ENCODE measurements around the gene SLC6A18. TPM values are rescaled to one million over a fixed set of nuclear protein-coding genes. Genes with fewer than 3 reads are reported as not detected.

SLC6A18 gene
- total and polyA plus RNA-seq, 2 of the 13 experiments (the other 11 are each of a cell fraction or from before 2014, with no cell fraction given): not detected

DNA sequence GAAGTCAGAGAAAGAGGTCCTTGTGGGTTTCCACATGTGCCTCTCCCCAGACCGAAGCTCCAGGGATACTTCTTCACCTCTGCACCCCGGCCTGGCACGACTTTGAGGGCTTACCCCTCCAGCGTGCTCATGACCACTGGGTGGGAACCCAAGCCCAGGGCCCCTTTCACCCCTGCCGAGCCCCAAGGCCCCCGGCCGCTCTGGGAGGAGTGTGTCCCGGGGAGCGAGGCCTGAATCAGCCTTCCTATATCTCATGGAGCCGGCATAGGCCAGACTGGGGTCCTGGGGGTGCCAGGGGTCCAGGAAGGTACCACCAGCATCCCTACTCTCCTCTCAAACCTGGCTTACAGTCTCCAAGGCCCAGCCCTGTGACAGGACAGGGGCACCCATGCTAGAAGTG is 52.6 kb downstream of the SLC6A18 start:
- in situ Hi-C loops (cut with HindIII; ENCODE audit: extremely low pct_ligation_motif_present, low pct_unique_long_range_greater_than_20kb) (no loop called here), intact Hi-C loops (cut with micrococcal nuclease; ENCODE audit: unreplicated experiment) (no loop called here)
- ChIA-PET POLR2A (no interaction called here), CTCF (ENCODE audit: low intra/inter-chr PET ratio, low total read pairs) (no interaction called here)
- BruUV-seq (replicated peaks): no TSS peak
- ATAC-seq (no peak), FAIRE-seq (no peak), DNase-seq (ENCODE audit: low spot score) (no peak)
- Histone ChIP-seq H3K4me1 (ENCODE audit: insufficient read depth, low read length) (no peaks in the 10 kb centered on the region), H4K20me1 (ENCODE audit: insufficient read depth, low read length) (no peaks in the 10 kb centered on the region), H3K4me2 (ENCODE audit: low read depth, low read length) (no peak overlapping the region), H2AFZ (ENCODE audit: low read length) (no peak overlapping the region), H3K79me2 (ENCODE audit: insufficient read depth, low read length) (no peaks in the 10 kb centered on the region), H3K9me3 (ENCODE audit: low read length) (no peaks in the 10 kb centered on the region), H3K4me3 (replicated peaks in 1 of 3; ENCODE audit: insufficient read depth in 1 of 3, low read depth in 2 of 3, low read length in 3 of 3) (no peak overlapping the region), H3K36me3 (replicated peaks in 1 of 2; ENCODE audit: control insufficient read depth in 1 of 2, insufficient read depth in 2 of 2, low read length in 2 of 2) (no peaks in the 10 kb centered on the region; a peak in 1 of 5 replicates), H3K27me3 (ENCODE audit: control insufficient read depth in 1 of 2, insufficient read depth in 2 of 2, low read length in 2 of 2) (peaks cover 0 to 17% of the 10 kb centered on the region in 2 experiments; a peak in 4 of 5 replicates), H3K27ac (ENCODE audit: extremely low read length, insufficient read depth, low read length) (no peak overlapping the region), H3K9ac (ENCODE audit: insufficient read depth, low read depth, low read length) (no peak overlapping the region)
- WGBS (ENCODE audit: low lambda C conversion rate): 36% methylated on average over 4 of the region's 10 CpGs
- TF ChIP-seq, protein P1, sequence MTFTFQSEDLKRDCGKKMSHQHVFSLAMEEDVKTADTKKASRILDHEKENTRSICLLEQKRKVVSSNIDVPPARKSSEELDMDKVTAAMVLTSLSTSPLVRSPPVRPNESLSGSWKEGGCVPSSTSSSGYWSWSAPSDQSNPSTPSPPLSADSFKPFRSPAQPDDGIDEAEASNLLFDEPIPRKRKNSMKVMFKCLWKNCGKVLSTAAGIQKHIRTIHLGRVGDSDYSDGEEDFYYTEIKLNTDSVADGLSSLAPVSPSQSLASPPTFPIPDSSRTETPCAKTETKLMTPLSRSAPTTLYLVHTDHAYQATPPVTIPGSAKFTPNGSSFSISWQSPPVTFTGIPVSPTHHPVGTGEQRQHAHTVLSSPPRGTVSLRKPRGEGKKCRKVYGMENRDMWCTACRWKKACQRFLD (CRISPR knock-in tag; IDR thresholded peaks at IDR 0.05; ENCODE audit: borderline replicate concordance): no peak
- TF ChIP-seq, protein P2, sequence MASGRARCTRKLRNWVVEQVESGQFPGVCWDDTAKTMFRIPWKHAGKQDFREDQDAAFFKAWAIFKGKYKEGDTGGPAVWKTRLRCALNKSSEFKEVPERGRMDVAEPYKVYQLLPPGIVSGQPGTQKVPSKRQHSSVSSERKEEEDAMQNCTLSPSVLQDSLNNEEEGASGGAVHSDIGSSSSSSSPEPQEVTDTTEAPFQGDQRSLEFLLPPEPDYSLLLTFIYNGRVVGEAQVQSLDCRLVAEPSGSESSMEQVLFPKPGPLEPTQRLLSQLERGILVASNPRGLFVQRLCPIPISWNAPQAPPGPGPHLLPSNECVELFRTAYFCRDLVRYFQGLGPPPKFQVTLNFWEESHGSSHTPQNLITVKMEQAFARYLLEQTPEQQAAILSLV (CRISPR knock-in tag; IDR thresholded peaks at IDR 0.05; ENCODE audit: borderline replicate concordance): no peak
- no peak for TF ChIP-seq POLR2AphosphoS2 (IDR thresholded peaks at IDR 0.05; ENCODE audit: low read depth, low read length)
- TF ChIP-seq ZNF563 (CRISPR knock-in tag; IDR thresholded peaks at IDR 0.05): no peak
- TF ChIP-seq, protein P3, sequence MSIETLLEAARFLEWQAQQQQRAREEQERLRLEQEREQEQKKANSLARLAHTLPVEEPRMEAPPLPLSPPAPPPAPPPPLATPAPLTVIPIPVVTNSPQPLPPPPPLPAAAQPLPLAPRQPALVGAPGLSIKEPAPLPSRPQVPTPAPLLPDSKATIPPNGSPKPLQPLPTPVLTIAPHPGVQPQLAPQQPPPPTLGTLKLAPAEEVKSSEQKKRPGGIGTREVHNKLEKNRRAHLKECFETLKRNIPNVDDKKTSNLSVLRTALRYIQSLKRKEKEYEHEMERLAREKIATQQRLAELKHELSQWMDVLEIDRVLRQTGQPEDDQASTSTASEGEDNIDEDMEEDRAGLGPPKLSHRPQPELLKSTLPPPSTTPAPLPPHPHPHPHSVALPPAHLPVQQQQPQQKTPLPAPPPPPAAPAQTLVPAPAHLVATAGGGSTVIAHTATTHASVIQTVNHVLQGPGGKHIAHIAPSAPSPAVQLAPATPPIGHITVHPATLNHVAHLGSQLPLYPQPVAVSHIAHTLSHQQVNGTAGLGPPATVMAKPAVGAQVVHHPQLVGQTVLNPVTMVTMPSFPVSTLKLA (IDR thresholded peaks at IDR 0.05): no peak
- no peak for TF ChIP-seq NBN (conservative IDR thresholded peaks at IDR 0.05)
- no peak for TF ChIP-seq DNMT3B (CRISPR knock-in tag; conservative IDR thresholded peaks at IDR 0.05)
- no peak for TF ChIP-seq KDM5B (CRISPR knock-in tag; IDR thresholded peaks at IDR 0.05; ENCODE audit: borderline replicate concordance)
- TF ChIP-seq ZNF333 (CRISPR knock-in tag; IDR thresholded peaks at IDR 0.05; ENCODE audit: borderline replicate concordance): no peak
- TF ChIP-seq, protein P4, sequence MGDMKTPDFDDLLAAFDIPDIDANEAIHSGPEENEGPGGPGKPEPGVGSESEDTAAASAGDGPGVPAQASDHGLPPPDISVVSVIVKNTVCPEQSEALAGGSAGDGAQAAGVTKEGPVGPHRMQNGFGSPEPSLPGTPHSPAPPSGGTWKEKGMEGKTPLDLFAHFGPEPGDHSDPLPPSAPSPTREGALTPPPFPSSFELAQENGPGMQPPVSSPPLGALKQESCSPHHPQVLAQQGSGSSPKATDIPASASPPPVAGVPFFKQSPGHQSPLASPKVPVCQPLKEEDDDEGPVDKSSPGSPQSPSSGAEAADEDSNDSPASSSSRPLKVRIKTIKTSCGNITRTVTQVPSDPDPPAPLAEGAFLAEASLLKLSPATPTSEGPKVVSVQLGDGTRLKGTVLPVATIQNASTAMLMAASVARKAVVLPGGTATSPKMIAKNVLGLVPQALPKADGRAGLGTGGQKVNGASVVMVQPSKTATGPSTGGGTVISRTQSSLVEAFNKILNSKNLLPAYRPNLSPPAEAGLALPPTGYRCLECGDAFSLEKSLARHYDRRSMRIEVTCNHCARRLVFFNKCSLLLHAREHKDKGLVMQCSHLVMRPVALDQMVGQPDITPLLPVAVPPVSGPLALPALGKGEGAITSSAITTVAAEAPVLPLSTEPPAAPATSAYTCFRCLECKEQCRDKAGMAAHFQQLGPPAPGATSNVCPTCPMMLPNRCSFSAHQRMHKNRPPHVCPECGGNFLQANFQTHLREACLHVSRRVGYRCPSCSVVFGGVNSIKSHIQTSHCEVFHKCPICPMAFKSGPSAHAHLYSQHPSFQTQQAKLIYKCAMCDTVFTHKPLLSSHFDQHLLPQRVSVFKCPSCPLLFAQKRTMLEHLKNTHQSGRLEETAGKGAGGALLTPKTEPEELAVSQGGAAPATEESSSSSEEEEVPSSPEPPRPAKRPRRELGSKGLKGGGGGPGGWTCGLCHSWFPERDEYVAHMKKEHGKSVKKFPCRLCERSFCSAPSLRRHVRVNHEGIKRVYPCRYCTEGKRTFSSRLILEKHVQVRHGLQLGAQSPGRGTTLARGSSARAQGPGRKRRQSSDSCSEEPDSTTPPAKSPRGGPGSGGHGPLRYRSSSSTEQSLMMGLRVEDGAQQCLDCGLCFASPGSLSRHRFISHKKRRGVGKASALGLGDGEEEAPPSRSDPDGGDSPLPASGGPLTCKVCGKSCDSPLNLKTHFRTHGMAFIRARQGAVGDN (CRISPR knock-in tag; IDR thresholded peaks at IDR 0.05): no peak
- no peak for TF ChIP-seq ZNF431 (CRISPR knock-in tag; IDR thresholded peaks at IDR 0.05; ENCODE audit: borderline replicate concordance, low read depth)
- TF ChIP-seq, protein P5, sequence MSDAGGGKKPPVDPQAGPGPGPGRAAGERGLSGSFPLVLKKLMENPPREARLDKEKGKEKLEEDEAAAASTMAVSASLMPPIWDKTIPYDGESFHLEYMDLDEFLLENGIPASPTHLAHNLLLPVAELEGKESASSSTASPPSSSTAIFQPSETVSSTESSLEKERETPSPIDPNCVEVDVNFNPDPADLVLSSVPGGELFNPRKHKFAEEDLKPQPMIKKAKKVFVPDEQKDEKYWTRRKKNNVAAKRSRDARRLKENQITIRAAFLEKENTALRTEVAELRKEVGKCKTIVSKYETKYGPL (CRISPR knock-in tag; IDR thresholded peaks at IDR 0.05): no peak
- TF ChIP-seq, protein P6, sequence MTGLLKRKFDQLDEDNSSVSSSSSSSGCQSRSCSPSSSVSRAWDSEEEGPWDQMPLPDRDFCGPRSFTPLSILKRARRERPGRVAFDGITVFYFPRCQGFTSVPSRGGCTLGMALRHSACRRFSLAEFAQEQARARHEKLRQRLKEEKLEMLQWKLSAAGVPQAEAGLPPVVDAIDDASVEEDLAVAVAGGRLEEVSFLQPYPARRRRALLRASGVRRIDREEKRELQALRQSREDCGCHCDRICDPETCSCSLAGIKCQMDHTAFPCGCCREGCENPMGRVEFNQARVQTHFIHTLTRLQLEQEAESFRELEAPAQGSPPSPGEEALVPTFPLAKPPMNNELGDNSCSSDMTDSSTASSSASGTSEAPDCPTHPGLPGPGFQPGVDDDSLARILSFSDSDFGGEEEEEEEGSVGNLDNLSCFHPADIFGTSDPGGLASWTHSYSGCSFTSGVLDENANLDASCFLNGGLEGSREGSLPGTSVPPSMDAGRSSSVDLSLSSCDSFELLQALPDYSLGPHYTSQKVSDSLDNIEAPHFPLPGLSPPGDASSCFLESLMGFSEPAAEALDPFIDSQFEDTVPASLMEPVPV (CRISPR knock-in tag; IDR thresholded peaks at IDR 0.05): no peak
- no peak for TF ChIP-seq U2AF2 (IDR thresholded peaks at IDR 0.05; ENCODE audit: low read depth, low read length)
- no peak for TF ChIP-seq NFYB (CRISPR knock-in tag; IDR thresholded peaks at IDR 0.05)

Data from HepG2 (cell line).